HG03066 (cell line): ENCODE results near the gene TRAF3.

Source experiments
- ATAC-seq: cut with Tn5 transposase; IDR thresholded peaks from one replicate; pipeline ENCODE4 v1.9.1; 2021; ENCODE audit warnings: low read depth; ENCODE audit not compliant: unreplicated experiment

The TRAF3 gene

DNA sequence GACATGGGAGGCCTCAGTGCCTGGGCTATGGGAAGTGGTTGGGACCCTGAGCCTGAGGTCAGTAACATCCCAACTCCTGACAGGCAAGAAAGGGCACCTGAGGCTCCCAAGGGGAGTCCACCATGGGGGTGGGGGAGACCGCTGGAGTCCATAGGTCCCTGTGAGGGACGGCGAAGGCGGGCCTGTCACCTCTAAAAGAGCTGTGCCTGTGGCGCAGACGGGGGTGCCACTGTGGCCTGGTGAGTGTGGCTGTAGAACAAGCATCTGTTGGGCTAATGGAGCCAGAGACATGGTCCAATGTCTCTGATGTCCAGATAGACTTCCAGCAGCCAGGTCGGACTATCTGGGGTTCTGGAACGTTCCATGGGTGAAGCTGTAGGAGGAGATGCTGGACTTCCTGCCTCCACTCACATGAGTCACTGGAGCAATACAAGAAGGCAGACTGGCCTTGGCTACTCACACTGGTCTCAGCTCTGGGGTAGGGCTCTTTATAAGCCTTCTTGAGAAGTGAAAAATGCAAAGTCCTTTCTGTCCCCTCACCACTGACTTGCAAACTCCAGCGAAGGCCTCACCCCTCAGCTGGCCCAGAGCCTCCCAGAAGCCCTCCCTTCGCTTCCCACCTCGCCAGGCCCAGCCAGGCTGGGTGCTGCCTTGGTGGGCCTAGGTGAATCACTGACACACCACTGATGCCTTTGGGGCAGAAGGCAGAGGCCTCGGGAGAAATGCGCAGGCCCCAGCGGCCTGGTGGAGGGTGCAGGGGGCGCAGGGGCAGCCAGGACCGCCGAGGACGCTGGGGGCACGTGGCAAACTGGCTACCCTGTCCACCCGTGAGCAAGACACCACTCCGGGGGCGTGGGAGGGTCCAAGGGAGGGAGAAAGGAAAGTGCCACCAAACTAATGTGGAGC lies 1.1 kb upstream of the TRAF3 start:
- no peak for ATAC-seq

DNA sequence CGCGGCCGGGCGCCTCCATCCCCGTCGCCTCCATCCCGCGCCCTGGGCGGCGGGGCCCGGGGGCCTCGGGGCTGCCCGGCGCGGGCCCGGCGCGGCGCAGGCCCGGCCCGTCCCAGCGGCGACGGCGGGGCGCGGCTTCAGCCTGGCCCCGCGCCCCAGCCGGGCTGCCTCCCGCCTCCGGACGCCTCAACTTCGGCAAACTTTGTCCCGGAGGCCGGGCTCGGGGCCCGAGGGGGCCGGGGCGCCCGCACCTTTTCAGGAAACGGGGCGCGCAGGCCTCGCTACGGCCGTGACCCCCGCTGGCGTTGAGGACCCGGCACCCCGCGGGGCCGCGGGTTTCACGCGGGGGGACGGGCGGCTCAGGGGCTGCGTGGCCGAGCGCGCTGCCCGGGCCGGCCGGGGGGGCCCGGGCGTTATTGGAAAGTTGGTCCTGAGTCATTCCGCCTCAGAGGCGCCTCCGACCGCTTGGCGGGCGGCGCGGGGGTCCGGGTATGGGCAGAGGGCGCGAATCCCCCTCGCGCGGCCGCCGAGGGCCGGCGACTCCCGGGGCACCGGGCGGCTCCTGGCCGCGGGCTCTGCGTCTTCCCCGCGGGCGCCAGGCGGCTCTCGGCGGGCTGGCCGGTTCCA lies 575 bp downstream of the TRAF3 start:
- ATAC-seq, result no peak

DNA sequence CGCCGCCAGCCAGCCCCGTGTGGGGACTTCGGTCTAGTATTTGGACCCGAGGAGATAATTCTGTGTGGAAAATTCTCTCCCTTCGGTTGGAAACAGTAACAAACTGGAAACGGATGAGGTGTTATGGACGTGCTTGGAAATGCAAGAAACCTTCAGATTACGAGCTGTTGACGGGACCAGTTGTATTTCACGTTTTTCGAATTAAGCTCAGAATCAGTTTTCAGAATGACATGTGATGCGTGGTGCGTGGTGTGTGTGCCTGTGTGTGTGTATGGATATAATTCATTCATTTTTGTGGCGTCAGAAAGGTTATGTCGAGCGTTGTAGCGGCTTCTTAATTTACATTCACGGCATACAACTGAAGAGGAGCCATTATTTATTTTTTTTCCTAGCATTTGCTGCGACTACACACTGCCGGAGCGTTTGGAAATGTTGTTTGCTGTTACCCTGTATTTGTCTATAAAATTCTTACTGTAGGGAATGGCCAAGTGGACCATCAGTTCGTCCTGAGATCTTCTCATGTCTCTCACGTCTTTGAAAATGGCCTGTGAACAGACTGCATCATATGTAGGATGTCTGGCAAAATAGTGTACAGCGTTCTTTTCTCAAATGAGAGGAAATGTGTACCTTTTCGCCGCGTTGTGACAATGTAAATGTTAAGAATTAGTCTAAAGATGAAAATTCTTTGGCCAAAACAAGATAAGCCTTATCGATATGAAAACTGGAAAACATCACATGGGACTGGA lies 1.3 kb downstream of the TRAF3 start:
- ATAC-seq, result no peak

- ATAC-seq, result no peak
Measured at GRCh38 chr14:102779084-102779462, 1.8 kb downstream of the TRAF3 start.

DNA sequence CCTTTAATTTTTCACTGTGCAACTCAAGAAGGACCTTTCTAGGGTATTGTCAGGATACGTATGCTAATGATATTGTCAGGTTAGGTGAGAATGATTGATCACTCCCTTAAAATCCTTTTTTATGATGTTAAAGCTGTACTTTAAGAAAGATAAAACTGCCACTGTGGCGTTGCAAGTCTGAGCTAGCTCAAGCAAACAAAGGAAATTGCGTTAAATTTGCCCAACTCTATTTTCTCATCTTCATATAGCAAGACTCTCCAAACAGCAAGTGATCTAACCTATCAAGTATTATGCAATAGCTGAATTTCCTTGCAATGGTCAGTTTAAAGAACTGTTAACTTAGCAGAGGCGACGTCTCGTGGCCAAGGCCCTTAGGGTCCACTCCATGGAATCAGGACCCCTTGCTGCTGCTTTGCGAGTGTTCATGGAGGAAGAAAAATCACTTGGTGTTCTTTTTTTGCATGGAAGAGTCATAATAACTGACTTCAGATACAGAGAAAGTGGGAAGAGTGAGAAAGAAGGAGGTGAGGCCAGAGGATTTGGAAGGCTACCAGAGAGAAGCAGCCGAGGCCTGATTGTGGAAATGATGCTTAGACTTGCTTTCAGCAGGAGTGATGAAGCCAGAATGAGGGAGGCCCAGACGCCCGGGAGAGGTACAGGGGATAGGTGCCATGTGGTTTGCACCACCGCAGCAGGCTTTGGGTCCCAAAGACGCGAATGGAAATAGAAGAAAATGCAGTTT lies 2.5 kb downstream of the TRAF3 start:
- ATAC-seq, result no peak

DNA sequence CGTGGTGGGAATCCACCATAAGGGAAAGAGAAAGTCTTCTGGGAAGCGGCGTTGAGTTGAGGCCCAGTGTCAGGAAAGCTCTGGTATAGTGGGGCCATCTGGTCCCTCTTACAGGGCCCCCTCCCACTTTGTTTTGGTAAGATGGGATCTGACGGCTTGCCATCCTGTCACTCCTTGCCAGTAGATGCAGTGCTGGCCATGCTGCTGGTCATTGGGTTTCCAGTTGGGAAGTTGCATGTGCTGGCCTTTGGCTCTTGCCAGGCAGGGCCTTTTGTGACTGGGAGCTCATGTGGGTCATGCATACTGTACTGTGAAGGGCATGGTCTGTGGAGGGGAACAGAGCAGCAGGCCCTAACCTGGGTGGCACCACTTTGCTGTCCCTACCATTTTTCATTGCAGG lies 3.8 kb downstream of the TRAF3 start:
- no peak for ATAC-seq

DNA sequence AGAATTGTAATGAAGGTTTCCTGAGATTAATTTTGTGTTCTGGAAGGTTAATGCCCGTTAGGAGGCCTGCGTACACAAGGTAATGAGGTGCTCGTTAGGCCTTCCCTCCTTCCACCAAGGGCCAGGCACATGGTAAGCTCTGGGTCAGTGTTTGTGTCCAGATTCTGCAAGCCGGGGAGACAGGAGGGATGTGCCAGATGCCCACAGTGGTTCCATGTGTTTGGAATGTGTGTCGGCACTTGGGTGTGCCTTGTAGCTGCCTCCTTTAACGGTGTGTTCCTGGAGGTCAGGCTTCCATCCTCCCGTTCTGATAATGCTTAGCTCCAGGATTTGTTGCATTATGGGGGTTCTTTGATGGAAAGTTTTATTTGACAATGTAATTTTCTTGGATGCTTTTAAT lies 5.7 kb downstream of the TRAF3 start:
- ATAC-seq, result no peak

DNA sequence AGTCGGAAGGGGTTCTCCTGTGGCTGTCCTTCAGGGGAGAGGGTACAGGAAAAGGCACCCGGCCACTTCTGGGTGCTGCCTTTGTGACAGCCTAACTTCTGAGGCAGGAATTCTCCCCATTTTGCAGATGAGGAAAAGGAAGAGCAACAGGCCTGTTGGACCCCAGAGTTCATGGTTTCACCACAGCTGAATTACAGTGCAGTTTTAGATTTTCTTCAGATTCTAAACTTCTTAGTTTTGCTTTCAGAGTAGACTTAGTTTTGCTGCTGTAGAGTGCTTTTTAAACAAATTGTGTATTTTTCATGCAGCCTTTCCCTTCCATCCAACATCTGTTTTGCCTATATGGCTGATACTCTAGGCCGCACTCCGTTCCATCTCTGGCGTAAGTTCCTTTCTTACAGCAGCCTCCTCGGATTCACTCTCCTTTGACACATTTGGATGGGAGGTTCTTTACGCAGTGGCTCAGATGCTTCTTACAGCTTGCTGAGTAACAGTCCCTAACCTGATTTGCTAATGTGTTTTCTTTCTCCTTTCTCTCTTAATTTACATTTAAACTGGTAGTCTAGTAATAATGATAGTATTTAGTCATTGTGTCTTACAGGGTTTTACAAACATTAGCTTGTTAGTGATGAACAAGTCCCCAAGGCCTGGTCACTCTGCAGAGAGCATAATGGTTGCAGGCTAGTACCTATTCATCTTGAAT lies 7.8 kb downstream of the TRAF3 start:
- no peak for ATAC-seq

GRCh38 chr14:102785595-102785963 lies 8.3 kb downstream of the TRAF3 start:
- no peak for ATAC-seq

DNA sequence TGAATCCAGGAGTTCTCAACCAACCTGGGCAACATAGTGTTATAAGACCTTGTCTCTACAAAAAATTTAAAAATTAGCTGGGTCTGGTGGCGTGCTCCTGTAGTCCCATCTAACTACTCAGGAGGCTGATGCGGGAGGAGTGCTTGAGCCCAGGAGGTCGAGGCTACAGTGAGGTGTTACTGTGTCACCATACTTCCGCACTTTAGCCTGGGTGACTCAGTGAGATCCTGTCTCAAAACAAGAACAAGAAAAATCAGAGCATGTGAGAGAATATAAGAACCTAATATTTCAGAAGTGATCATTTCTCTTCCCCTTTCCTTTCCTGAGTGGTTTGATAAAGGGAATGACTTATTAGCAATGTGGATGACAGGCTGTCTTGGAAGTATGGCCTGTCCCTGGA lies 9.5 kb downstream of the TRAF3 start:
- ATAC-seq, result no peak

GRCh38 chr14:102789349-102789748 lies 12.1 kb downstream of the TRAF3 start:
- no peak for ATAC-seq

DNA sequence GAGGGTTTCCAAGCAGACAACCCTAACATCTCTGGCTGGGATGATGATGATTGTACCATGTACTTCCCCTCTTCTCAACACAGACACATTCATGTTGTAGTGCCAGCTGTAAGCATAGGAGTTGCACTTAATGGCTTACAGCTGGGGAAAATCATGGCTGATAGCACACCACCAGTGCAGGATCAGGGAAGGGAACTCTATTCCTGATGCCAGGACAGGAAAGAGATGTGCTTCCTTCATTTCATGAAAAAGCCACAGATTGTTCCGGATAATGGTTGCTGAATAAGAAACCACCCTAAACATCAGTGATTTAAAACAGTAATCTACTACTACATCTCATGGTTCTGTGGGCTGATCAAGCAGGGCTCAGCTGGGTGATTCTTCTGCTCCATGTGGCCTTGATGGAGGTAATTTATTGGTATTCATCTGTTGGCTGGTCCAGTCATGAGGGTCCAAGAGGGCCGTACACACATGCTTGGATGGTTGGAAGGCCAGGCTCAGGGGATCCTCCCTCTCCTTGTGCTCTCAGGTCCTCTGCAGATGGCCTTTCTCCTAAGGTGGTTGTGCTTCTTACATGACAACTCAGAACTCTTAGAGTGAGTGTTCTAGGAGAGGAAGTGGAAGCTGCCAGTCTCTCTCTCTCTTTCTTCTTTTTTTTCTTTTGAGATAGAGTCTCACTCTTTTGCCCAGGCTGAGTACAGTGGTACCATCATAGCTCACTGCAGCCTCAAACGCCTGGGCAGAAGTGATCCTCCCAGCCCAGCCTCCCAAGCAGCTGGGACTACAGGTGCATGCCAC lies 16.5 kb downstream of the TRAF3 start:
- no peak for ATAC-seq

- no peak for ATAC-seq
Measured at GRCh38 chr14:102795060-102795925, 18.0 kb downstream of the TRAF3 start.

DNA sequence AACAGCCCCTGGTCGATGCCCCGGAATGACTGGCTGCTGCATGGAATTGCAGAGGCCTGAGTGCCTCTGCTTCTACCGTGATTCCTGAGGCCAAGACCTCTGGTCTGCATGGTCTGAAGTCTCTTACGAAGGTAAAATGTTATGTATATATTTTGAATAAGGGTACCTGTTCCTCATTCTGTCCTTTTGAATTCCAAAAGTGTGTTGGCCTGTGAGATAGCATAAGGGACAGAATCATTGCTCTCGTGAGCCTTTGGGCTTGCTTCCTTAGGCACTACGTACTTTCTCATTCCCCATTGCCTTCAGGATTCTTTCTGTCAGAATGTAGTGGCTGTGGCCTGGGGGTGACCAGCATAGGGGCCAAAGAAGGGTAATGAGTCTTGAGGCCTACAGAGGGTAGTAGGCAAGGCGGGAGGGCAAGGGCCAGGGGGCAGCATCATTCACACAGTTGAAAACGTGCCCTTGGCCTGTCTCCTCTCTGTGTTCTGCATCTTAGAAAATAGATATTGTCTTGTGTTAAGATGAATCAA lies 19.5 kb downstream of the TRAF3 start:
- no peak for ATAC-seq

GRCh38 chr14:102798926-102799325 lies 21.7 kb downstream of the TRAF3 start:
- no peak for ATAC-seq

GRCh38 chr14:102799684-102800562 lies 22.7 kb downstream of the TRAF3 start:
- ATAC-seq, result no peak

DNA sequence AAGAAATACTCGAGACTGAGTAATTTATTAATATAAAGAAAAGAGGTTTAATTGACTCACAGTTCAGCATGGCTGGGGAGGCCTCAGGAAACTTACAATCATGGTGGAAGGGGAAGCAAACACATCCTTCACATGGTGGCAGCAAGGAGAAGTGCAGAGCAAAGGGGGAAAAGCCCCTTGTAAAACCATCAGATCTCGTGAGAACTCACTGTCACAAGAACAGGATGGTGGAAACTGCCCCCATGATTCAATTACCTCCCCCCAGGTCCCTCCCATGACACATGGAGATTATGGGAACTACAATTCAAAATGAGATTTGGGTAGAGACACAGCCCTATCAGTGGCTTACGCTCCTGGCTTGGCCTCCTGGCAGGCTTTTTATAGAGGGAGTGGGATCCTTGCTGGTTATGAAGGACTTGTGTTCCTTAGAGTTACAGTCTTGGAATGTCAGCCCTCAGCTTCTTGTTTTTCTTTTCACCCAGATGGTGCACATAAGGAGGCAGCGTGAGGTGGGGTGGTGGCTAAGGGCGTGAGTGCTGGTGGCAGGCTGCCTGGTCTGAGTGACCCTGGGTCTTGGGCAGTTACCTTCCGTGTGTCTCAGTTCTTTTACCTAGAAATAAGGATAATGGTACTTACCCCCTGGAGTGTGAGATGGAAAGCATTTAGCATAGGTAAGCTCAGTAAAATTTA lies 25.7 kb downstream of the TRAF3 start:
- ATAC-seq, result no peak
